Upper lobe of left lung (tissue), 6 donors: ENCODE measurements around the gene TERB1. TPM values are rescaled to one million over a fixed set of nuclear protein-coding genes. Genes with fewer than 3 reads are reported as not detected.

Experiments used
- ATAC-seq, 2 donors: fragments of 200-7000 bp; cut with Tn5 transposase; one replicate each; pipeline ENCODE4 v1.9.1; 2022; ENCODE audit warnings: mild to moderate bottlenecking in 2 of 2, moderate library complexity in 2 of 2; ENCODE audit not compliant: low FRiP score in 2 of 2
- DNase-seq, 2 donors: peaks; one replicate each; pipeline ENCODE4 v3.0.0-alpha.2; 2019 to 2020
- H3K27ac ChIP-seq, 4 donors: fragments of 200-600 bp; sonication (generic); one replicate each; pipeline ENCODE4 v1.5.1; 2016 to 2019
- H3K27me3 ChIP-seq, 4 donors: fragments of 200-600 bp; sonication (generic); one replicate each; pipeline ENCODE4 v1.5.1; 2017 to 2019
- H3K36me3 ChIP-seq, 4 donors: fragments of 200-600 bp; sonication (generic); one replicate each; pipeline ENCODE4 v1.5.1; 2016 to 2019
- H3K4me1 ChIP-seq, 4 donors: fragments of 200-600 bp; sonication (generic); one replicate each; pipeline ENCODE4 v1.5.1; 2018 to 2019
- H3K4me3 ChIP-seq, 4 donors: fragments of 200-600 bp; sonication (generic); one replicate each; pipeline ENCODE4 v1.5.1; 2017 to 2019; ENCODE audit warnings: mild to moderate bottlenecking in 2 of 4, moderate library complexity in 1 of 4
- H3K9me3 ChIP-seq, 4 donors: fragments of 200-600 bp; sonication (generic); one replicate each; pipeline ENCODE4 v1.5.1; 2018 to 2019
- CTCF ChIP-seq, 6 experiments: fragments of 450-650 bp in 4 of 6; fragments of 200-600 bp in 2 of 6; sonication (generic) in 2 of 6; IDR thresholded peaks; one replicate each; pipeline ENCODE4 v1.5.1; 2016 to 2019; ENCODE audit warnings: antibody characterized with exemption in 6 of 6
- EP300 ChIP-seq, 4 donors: sonication (generic); formaldehyde crosslinking; IDR thresholded peaks; one replicate each; pipeline ENCODE4 v1.5.1; 2017; ENCODE audit warnings: antibody characterized with exemption in 4 of 4, control low read depth in 2 of 4
- POLR2A ChIP-seq, 4 donors: fragments of 450-650 bp; IDR thresholded peaks; one replicate each; pipeline ENCODE4 v1.5.1; 2016 to 2017; ENCODE audit warnings: antibody characterized with exemption in 4 of 4, mild to moderate bottlenecking in 2 of 4
- POLR2AphosphoS5 ChIP-seq, 2 donors: sonication (generic); formaldehyde crosslinking; IDR thresholded peaks; one replicate each; pipeline ENCODE4 v1.5.1; 2017; ENCODE audit warnings: antibody characterized with exemption in 2 of 2
- WGBS, 2 donors: methylation state at CpG; one replicate each; pipeline ENCODE4 v1.1.5; 2017 to 2018; 5-methylcytosine and 5-hydroxymethylcytosine counted together
- total RNA-seq, 6 donors: library from RNA; depleted of rRNA in 4 of 6; stranded (reverse); fragments of >200 nt in 4 of 6; gene quantifications; one replicate each; pipeline versions ENCODE4 v1.1.0 to v1.2.1, GENCODE V29; 2016 to 2021
- donor health status: DM: no; HTN: no; CAD: no; lungs with moderate emphysema.
- donor health status: DM: no; HTN: yes; CAD: no; lungs with severe emphysema.

The TERB1 gene
- total RNA-seq, 6 donors from 2014 or later, result 0.31 to 0.55 TPM; not detected in 4

DNA sequence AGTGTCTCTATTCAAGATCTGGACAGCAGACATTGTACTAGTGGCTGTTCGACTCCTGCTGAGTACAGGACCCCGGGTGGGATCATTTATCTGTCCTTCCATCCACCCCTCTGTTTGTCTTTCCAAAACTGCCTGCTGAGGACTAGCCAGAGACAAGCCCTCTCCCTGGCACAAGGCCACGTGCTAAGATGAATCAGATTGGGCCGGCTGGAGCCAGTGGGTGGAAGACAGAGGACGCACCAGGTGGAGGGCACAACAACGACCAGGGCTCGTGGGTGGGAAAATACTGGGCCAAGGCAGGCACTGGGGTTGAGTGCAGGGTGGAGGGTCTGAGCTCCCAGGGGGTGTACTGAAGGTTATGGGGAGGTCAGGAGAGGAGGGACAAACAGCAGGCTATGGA is 41.4 kb upstream of the TERB1 start:
- no peaks in the 10 kb centered on the region for H3K9me3 ChIP-seq
- peaks cover 0 to 18% (median 8%) of the 10 kb centered on the region in 4 donors for H3K27me3 ChIP-seq
- no peak for DNase-seq
- 80 to 83% methylated on average over 7 of the region's 7 CpGs for WGBS, 2 donors
- H3K27ac ChIP-seq, result no peak overlapping the region
- H3K4me3 ChIP-seq, result no peak overlapping the region
- H3K36me3 ChIP-seq, result no peaks in the 10 kb centered on the region
- TF ChIP-seq CTCF (IDR thresholded peaks at IDR 0.05) (no peak), POLR2A (IDR thresholded peaks at IDR 0.05) (no peak), EP300 (IDR thresholded peaks at IDR 0.05) (no peak), POLR2AphosphoS5 (IDR thresholded peaks at IDR 0.05) (no peak)
- ATAC-seq, result peak in 1 of 2 donors; percentile 15
- H3K4me1 ChIP-seq, result peaks cover 13 to 14% (median 14%) of the 10 kb centered on the region in 4 donors

DNA sequence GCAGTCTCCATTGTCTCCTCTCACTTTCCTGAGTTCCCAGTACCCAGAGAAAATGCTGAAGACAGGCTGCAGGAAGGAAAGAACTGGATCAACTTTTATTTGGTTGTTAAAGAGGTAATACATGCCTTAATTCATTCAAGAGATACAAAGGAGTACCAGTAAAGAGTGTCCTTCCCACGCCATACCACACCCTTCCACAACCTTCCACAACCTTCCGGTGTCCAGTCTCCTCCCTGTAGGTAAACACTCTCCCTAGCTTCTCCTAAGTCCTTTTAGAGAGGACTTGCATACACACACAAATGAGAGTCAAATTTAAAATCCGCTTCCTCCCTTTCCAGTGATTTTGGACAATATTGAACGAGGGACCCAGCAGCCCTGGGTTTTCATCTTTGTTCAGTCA is 40.0 kb upstream of the TERB1 start:
- 84 to 89% methylated on average over 4 of the region's 4 CpGs for WGBS, 2 donors

GRCh38 chr16:66840883-66841282 is 39.5 kb upstream of the TERB1 start:
- DNase-seq (no peak), ATAC-seq (no peak)
- H3K9me3 ChIP-seq, result no peaks in the 10 kb centered on the region
- no peaks in the 10 kb centered on the region for H3K36me3 ChIP-seq
- H3K4me3 ChIP-seq, result no peak overlapping the region
- peaks cover 0 to 18% (median 8%) of the 10 kb centered on the region in 4 donors for H3K27me3 ChIP-seq
- H3K27ac ChIP-seq, result no peak overlapping the region
- no peak for TF ChIP-seq POLR2AphosphoS5 (IDR thresholded peaks at IDR 0.05)
- TF ChIP-seq CTCF (IDR thresholded peaks at IDR 0.05), result no peak
- TF ChIP-seq EP300 (IDR thresholded peaks at IDR 0.05), result no peak
- peaks cover 13 to 14% (median 14%) of the 10 kb centered on the region in 4 donors for H3K4me1 ChIP-seq
- 62 to 64% methylated on average over 3 of the region's 3 CpGs for WGBS, 2 donors

More for the DNA sequence above, 40.0 kb upstream of the TERB1 start:
- H3K9me3 ChIP-seq, result no peaks in the 10 kb centered on the region
- peaks cover 13 to 14% (median 14%) of the 10 kb centered on the region in 4 donors for H3K4me1 ChIP-seq
- DNase-seq (no peak), ATAC-seq (no peak)
- H3K36me3 ChIP-seq, result no peaks in the 10 kb centered on the region
- H3K27me3 ChIP-seq, result peaks cover 0 to 18% (median 8%) of the 10 kb centered on the region in 4 donors
- TF ChIP-seq EP300 (IDR thresholded peaks at IDR 0.05), result no peak
- H3K27ac ChIP-seq, result no peak overlapping the region
- H3K4me3 ChIP-seq, result no peak overlapping the region

GRCh38 chr16:66834746-66835145 is 33.4 kb upstream of the TERB1 start:
- no peak overlapping the region for H3K27ac ChIP-seq
- 85 to 86% methylated on average over 5 of the region's 5 CpGs for WGBS, 2 donors
- H3K27me3 ChIP-seq, result no peaks in the 10 kb centered on the region
- no peak for TF ChIP-seq POLR2A (IDR thresholded peaks at IDR 0.05)
- no peak for TF ChIP-seq CTCF (IDR thresholded peaks at IDR 0.05)
- no peak for TF ChIP-seq POLR2AphosphoS5 (IDR thresholded peaks at IDR 0.05)
- no peak for TF ChIP-seq EP300 (IDR thresholded peaks at IDR 0.05)
- no peak for DNase-seq
- H3K36me3 ChIP-seq, result no peaks in the 10 kb centered on the region
- no peak overlapping the region for H3K4me3 ChIP-seq
- peaks cover 3 to 4% (median 3%) of the 10 kb centered on the region in 4 donors for H3K4me1 ChIP-seq
- no peaks in the 10 kb centered on the region for H3K9me3 ChIP-seq
- ATAC-seq, result no peak

- DNase-seq (no peak), ATAC-seq (no peak)
- Histone ChIP-seq H3K27ac (no peak overlapping the region), H3K4me1 (peaks cover 11 to 18% (median 15%) of the 10 kb centered on the region in 4 donors), H3K4me3 (no peak overlapping the region), H3K27me3 (no peaks in the 10 kb centered on the region), H3K9me3 (no peaks in the 10 kb centered on the region), H3K36me3 (peaks cover 0 to 2% (median 1%) of the 10 kb centered on the region in 4 donors)
- TF ChIP-seq POLR2AphosphoS5 (IDR thresholded peaks at IDR 0.05) (no peak), POLR2A (IDR thresholded peaks at IDR 0.05) (no peak), CTCF (IDR thresholded peaks at IDR 0.05) (no peak), EP300 (IDR thresholded peaks at IDR 0.05) (no peak)
- 75 to 81% methylated on average over 7 of the region's 7 CpGs for WGBS, 2 donors
Measured at GRCh38 chr16:66832661-66833305, 31.4 kb upstream of the TERB1 start.
